OCI-LY7 (cell line): ENCODE data around the gene ULK1.
"Not testable (repeated sequence)": the region's sequence is repeated elsewhere in the genome, so short reads cannot be mapped to it uniquely, and the experiment has no call there.

Experiments used
- EZH2phosphoT487 ChIP-seq: fragments of 200-600 bp; sonication (generic); IDR thresholded peaks from 2 replicates; pipeline ENCODE4 v1.6.1; 2018; ENCODE audit warnings: low read depth, borderline replicate concordance, mild to moderate bottlenecking, mixed run types, antibody characterized with exemption, low read length, moderate library complexity, mixed read lengths
- TF ChIP-seq, protein P1 (sequence below): fragments of 200-600 bp; sonication (generic); conservative IDR thresholded peaks from 2 replicates; pipeline ENCODE4 v1.5.1; 2014; ENCODE audit warnings: mild to moderate bottlenecking, antibody characterized with exemption, low read length, moderate library complexity, mixed read lengths

- TF ChIP-seq, protein P1, sequence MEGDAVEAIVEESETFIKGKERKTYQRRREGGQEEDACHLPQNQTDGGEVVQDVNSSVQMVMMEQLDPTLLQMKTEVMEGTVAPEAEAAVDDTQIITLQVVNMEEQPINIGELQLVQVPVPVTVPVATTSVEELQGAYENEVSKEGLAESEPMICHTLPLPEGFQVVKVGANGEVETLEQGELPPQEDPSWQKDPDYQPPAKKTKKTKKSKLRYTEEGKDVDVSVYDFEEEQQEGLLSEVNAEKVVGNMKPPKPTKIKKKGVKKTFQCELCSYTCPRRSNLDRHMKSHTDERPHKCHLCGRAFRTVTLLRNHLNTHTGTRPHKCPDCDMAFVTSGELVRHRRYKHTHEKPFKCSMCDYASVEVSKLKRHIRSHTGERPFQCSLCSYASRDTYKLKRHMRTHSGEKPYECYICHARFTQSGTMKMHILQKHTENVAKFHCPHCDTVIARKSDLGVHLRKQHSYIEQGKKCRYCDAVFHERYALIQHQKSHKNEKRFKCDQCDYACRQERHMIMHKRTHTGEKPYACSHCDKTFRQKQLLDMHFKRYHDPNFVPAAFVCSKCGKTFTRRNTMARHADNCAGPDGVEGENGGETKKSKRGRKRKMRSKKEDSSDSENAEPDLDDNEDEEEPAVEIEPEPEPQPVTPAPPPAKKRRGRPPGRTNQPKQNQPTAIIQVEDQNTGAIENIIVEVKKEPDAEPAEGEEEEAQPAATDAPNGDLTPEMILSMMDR, result not testable (repeated sequence)
- TF ChIP-seq EZH2phosphoT487, result not testable (repeated sequence)
Observed at GRCh38 chr12:131877216-131877615, 17.2 kb upstream of the ULK1 start.
